GM12875 (cell line): ENCODE results near the gene APBB2.
"Not testable (repeated sequence)": the region's sequence is repeated elsewhere in the genome, so short reads cannot be mapped to it uniquely, and the experiment has no call there.

Experiments
- H3K4me3 ChIP-seq: one replicate; pipeline ENCODE4 v1.5.1; 2011; ENCODE audit warnings: low read depth, low read length, control low read depth
- CTCF ChIP-seq: IDR thresholded peaks from 2 replicates; pipeline ENCODE4 v1.5.1; 2011; ENCODE audit warnings: low read depth, mild to moderate bottlenecking, control low read depth, inconsistent platforms, low read length, moderate library complexity, borderline replicate concordance; ENCODE audit not compliant: insufficient read depth

The APBB2 gene

GRCh38 chr4:40910706-40911105, 303.6 kb downstream of the APBB2 start:
- no peak for TF ChIP-seq CTCF
- H3K4me3 ChIP-seq = no peak overlapping the region

- TF ChIP-seq CTCF = no peak
- no peak overlapping the region for H3K4me3 ChIP-seq
Observed at GRCh38 chr4:40909363-40909876, 304.9 kb downstream of the APBB2 start.

GRCh38 chr4:40908702-40909362, 305.5 kb downstream of the APBB2 start:
- TF ChIP-seq CTCF = peak; percentile 94
- H3K4me3 ChIP-seq = no peak overlapping the region

GRCh38 chr4:40908297-40908696, 306.0 kb downstream of the APBB2 start:
- TF ChIP-seq CTCF = no peak

GRCh38 chr4:40905414-40905813, 308.9 kb downstream of the APBB2 start:
- H3K4me3 ChIP-seq = no peak overlapping the region
- TF ChIP-seq CTCF = no peak

More at GRCh38 chr4:40908297-40908696, 306.0 kb downstream of the APBB2 start:
- no peak overlapping the region for H3K4me3 ChIP-seq

- H3K4me3 ChIP-seq = not testable (repeated sequence)
Observed at GRCh38 chr4:40900531-40900930, 313.8 kb downstream of the APBB2 start.

- H3K4me3 ChIP-seq = no peak overlapping the region
- TF ChIP-seq CTCF = peak; percentile 78; the same call in 1 of the 2 replicates
Observed at GRCh38 chr4:40897557-40898203, 316.7 kb downstream of the APBB2 start.
